Activated T-helper 9 cell treated with anti-CD3 and anti-CD28 coated beads, Interleukin-2, amount 50 U/mL, for 16 hours (primary cell): ENCODE results near the gene PTPRJ.

Experiments
- DNase-seq: peaks from one replicate; pipeline ENCODE4 v3.0.0-alpha.2; 2020; ENCODE audit warnings: low read depth

PTPRJ gene

DNA sequence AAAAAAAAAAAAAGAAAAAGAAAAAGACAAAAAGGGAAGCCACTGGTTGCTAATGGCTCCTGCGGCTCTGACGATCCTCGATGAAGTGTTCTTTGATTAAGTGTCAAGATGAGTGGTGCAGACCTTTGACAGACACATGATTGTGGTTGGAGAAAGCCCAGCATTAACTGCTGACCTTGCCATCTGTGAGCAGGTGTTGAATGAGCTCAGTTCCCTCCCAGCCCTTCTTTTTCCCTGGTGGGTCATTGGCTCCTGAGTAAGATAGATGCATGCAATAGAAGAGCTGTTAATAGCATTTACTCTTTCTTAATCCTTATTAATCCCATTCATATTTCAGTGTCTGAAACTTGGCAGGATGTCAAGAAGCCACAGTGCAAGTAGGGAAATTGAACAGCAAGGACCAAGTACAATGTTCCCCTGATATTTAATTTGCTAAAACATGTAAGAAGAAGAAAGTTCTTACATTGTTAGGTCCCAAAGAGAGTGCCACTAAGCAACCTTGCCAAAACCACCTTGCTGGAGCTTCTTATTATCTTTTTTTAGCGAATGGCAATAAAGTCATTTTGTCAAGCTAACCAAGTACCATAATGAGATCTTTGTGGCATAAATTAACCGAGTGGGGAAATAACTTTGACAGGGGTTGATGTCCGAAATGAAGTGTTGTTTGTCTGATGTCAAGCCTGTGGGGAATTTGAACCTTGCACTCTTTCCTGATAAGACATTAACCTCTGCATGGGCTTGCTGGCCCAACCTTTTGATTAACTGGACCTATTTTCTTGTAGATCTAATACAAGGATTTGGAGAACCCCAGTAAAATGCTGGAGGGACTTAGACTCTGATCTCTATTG is 113.7 kb downstream of the PTPRJ start:
- no peak for DNase-seq

DNA sequence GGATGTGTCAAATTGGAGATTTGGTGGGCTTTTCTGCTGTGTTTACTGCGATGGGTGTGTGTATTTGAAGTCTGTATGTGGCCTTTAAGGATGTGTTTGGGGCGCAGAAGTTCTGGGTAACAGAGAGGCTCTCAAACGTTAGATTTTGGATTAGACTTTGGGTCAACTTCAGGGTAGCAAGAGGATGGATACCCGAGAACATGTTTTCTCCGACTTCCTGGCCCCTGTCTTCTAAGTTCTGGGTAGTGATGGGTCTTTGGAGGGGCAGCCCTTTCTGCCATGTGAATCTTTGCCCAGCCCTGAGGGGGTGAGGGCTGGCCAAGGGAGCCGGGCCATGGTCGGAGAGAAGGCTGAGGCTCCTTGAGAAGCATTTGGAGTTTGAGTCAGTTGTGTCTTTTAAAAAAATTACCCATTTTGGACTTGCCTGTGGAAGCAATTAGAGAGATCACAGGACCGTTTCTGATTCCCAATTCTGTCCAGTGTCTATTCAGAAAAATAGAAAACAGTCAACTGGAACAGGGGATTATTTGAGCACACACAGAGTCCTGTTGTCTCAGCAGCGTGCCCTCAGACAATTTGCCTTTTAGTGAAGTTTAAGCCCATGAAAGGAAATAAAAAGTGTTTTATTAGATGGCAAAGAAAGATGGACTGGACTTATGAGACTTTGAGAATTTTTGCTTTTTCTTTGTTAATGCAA is 114.4 kb downstream of the PTPRJ start:
- no peak for DNase-seq

DNA sequence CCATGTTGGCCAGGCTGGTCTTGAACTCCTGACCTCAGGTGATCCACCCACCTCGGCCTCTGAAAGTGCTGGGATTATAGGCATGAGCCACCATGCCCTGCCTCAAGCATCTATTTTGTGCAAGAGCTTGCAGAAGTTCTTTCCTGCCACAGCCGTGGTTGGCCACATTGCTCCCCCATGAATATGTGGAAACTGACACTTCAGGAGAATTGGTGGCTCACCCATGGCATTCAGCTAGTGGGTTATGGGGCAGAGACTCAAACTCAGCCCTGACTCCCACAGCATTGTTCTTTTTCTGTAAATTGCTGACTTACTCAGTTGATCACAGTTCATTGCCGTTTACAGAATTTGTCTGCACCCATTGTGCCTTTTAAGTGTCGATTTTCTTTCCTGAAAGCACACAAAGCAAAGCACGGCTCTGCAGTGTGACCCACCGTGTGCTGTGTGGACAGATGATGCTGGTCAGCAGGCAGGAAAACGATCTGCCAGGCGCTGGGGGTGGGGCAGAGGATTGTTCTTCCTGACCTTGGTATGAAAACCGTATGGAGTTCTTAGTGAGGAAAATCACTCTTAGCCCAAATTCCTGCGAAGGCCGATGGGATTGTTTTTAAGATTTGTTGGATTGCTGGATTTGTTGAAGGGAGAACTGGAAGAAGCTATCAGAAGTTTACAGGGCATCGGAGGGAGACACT is 115.6 kb downstream of the PTPRJ start:
- no peak for DNase-seq

DNA sequence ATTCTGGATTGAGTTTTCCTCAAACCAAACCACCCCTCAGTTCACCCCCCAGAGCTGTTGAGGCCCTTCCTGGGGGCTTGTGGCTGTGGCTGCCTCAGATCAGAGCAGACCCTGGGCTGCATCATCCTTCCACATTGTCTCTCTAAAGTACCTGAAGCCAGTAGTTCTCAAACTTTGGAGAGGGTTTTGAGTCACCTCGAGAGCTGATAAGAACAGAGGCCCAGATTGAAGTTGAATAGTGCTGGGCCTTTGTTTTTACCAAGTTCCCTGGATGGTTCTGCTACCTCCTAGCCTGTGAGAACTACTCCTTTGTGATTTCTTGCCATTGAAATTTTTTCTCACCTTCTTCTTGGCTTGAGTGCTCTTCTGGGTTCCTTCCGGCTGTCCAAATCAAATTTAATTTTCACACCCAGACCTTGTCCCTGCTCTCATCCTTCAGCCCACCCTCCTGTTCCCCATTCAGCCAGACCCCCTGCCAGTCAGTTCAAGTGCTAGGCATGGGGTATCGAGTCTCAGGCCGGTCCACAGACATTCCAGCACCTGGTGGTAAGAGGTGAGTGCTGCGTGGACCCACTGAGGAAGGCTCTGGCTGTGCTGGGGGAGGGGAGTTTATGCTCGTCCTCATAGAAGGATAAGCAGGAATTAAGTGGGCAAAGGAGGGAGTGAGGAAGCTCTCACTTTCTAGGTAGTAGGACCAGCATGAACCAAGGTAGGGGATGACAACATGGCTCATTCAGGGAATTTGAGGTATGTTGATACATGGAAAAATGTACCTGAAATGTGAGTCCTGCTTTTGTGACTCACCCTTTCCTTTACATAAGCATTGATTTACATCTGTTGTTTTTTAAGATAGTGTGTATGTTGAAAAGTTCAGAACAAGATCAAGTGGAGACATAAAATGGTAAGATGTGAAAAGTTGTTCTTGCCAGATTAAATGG is 116.5 kb downstream of the PTPRJ start:
- DNase-seq, result no peak

DNA sequence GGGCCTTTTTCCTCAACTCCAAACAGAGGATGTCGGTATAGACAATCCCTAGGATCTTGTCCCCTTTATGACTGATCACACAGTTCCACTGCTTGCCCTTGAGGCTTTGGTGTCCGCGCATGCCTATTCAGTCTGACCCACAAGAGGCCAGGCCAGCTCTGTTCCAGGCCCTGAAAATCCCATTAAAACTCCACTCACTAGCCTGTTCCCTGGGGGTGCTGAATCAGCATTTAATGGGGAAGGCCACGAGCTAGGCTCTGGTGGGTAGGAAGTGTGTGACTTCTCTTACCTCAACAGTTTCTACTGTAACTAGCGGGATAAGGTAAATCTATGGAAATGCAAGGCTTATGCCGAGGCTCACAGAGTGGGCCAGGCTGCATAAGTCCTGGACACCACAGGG is 117.7 kb downstream of the PTPRJ start:
- DNase-seq, result no peak

DNA sequence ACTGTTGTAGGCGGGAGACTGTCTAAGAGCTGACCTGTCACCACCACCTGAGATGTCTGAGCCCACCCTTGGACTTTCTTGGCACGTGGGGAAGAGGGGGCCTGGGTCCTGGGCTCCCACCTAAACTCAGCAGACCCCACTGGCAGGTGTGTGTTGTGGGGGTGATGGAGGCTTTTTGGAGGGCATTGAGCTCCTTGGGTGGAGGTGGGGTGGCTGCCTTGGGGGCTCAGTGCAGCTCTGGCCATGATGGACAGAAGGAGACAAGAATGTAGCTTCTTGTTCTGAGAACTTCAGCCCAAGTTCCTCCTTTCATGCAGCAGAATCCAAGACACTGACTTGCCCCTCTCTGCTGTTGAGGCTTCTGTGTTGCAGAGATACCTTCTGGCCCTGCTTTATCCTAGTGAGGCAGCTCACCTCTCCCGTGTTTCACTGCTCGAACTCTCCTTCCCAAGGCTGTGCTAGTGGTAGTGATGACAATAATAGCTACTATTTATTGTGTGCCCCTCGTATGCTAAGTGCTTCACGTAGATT is 119.6 kb downstream of the PTPRJ start:
- DNase-seq, result no peak

DNA sequence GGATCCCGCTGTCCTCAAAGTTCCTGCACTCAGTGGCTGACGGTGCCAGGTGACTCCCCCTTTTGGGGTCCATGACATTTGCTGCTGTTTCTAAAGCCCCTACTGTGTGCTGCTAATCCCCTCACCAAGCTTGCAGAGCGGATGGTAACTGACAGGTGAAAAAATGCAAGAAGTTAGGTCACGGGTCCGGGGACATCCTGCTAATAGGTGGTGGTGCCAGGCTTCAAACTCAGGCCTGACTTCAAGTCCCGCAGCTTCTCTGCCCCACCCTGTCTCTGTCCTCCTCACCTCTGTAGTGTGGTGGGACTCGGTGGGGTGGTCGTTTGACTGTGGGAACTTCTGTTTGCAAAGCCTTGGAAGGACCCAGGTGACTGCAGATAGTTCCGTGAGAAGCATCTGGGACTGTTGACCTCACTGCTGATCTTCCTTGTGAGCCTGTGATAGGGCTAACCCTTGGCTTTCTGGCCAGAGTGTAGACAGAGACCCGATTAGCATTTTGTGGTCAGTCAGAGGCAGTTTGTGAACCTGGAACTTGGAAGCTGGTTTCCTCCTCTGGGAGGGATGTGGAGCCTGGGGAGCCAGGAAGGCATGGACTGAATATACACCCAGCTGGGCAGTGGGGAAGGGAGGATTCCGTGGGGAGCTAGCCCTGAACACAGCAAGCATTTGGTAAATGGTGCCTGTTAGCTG is 120.8 kb downstream of the PTPRJ start:
- DNase-seq, result no peak

DNA sequence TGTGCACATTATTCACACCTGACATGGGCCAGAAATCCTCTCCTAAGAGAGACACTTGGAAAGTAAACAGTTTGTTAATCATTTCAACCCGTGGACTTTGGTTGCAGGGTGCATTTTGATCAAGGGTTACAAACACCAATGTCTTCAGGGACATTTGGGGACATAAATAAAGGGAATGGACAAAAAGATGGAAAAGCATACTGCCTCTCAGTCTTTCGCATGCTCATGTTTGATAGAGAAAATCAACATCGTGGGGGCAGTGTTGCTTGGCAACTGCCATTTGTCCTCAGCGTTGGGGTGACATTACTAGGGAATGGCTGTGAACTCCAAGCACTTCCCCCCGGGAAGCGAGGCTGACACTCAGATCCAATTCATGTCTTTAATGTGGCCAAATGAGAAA is 121.6 kb downstream of the PTPRJ start:
- no peak for DNase-seq

DNA sequence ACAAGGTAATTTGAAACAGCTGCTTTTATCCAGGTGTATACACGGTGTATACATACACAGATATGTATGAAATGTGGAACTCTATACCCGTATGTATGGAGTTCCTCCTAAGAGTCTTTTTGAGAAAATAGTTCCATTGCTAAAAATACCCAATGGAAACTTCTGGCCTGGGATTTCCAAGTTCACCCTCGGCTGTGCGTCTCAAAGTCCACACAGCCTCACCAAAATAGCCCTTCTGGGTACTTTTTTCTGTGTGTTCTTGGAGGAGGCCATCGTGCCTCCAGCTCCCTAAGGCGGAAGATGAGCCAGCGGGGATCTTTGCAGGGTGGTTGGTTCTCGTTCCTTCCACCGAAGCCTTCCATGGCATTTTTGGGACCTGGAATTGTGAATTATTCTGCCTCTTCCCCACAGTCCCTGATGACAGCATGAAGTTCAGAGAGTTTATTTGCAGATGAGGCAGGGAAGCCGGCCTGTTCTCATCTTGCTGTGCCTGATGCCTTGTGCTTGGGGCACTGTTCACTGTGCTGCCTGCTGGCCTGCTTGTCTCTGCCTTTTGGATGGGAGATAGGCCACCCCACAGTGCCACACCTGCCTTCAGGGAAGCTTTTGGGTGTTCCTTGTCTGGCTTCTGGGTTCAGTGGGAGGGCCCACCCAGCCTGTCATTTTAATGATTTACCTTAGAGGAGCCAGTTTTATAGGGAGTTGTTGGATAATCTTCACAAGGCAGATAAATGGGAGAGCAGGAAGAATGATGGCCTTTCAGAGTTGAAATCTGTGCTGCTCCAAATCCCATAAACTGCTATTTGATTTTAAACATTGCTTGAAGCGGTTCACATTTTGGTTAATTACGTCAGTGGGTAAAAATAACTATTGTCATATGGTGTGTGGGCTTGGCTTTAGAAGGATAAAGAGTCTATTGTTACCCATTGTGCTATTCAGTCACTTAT is 123.5 kb downstream of the PTPRJ start:
- DNase-seq, result no peak

DNA sequence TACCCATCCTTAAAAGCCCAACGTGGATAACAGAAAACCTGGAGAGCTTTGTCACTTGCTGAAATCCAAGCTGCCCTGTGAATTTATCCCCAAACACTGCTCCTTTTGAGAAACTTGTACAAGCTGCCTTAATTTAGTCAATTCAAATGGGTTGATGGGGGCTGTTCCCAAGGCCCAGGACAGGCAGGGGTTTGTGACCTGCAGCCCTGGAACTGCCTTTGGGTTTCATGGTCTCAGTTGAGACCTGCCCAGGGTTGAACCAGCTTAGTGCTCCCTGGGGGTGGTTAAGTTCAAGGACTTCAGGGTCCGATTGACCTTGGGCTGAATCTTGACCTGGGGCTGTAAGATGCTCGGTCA is 124.2 kb downstream of the PTPRJ start:
- no peak for DNase-seq

DNA sequence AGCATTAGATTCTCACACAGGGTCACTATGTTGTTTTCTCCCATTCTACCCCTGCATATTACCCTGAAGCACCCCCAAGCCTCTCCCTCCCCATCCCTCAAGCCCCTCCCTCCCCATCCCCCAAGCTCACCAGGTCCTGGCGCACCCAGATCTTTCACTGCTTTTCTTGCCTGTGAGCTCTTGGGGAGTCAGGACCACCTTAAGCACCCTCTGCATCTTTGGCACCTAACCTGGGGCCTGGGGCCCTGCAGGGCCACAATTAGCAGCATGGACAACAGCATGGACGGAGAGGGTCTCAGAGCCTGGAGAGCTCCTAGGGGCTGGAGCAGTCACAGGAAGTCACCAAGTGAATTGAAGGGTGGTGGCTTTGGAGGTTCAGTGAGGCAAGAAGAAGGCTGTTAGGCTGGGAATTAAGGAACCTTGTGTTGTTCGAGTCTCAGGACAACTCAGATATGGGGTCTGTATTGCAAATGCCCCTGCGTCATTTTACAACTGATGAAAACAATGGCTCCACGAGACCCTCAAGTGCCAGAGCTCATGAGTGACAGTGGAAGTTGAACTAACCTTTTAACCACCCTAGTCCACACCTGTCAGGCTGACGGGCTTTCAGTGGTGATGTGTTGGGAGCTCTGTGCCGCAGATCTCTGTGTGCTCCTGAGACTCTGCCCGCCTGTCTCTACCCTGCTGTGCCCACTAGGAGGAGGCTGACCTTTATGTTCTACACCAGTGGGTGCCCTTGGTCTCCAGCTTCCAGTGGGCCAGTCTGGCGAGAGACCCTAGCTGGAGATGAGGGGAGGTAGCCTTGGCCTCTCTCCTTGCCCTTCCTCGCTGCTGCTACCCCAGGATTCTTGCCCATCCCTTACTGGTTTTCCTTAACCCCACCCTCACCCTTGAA is 125.0 kb downstream of the PTPRJ start:
- no peak for DNase-seq

DNA sequence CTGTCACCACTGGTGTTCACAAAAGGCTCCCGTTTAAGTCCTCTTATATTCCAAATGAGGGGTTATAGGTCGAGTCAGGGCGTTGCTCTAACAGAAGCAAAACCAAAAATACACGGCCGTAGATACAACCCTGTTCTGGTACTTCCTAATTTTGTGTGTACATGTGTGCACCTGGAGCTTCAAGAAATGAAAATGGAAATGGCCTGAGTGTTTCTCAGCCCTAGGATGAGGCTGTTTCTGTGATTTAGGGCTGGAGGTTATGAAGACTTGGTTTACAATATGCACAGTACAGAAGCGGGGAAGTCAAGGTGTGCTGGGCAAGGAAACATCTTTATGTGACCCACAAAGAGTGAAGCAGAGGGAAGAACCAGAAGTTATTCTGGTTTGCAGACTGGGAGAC is 125.8 kb downstream of the PTPRJ start:
- DNase-seq, result no peak

DNA sequence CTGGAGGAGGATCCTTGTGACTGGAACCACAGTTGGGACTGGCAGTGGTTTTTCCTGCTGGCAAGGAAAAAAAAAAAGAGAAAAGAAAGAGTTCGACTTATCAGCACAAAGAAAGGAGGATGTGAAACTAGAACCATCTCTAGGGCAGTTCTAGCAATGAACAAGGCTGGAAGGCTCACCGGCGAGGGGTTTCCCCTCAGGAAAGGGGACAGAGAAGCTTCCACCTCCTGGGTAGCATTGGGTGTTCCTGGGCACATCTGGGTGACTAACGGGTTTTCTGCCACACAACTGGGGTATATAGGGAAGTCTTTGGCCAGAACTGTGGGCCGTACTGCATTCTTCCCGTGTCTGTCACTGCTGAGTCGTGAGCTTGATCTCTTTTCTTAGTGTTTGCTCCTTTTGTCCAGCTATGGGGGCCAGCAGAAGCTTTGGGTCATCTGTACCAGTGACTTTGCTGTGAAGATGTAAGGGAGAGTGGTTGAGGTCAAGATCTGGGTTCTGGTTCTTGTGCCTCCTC is 126.9 kb downstream of the PTPRJ start:
- no peak for DNase-seq

DNA sequence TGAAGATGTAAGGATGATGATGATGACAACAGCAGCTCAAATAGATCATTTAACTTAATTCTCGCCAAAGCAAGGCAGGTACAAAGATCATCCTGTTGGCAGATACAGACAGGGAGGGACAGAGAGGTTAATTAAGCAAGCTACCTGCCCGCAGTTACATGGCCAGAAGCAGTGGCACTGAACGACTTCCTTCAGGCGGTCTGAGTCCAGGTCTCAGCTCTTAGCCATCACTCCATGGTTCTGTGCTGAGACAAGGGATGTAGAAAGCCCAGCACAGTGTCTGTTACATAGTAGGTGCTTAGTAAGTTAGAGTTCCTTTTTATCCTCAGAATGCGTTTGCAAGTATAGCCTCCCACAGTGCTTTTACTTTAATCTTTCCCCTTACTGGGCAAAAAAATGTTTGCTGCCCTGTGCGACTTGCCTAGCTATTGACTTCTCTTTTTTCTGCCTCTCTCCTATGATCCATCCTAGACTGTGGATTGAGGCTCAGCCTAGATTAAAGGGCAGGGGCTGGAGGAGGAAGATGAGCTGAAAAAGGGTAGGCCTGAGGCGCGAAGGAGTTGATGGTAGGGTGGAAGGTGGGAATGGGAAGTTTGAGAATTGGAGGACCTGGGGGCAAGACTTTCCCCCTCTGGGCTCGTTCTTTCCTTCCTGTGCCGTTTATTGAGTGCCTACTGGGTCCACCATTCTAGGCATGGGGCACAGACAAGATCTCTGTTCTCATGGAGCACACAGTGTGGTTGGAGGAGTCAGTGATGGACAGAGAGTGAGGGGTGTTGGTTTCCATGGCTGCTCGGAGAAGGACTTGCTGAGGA is 128.1 kb downstream of the PTPRJ start:
- no peak for DNase-seq

DNA sequence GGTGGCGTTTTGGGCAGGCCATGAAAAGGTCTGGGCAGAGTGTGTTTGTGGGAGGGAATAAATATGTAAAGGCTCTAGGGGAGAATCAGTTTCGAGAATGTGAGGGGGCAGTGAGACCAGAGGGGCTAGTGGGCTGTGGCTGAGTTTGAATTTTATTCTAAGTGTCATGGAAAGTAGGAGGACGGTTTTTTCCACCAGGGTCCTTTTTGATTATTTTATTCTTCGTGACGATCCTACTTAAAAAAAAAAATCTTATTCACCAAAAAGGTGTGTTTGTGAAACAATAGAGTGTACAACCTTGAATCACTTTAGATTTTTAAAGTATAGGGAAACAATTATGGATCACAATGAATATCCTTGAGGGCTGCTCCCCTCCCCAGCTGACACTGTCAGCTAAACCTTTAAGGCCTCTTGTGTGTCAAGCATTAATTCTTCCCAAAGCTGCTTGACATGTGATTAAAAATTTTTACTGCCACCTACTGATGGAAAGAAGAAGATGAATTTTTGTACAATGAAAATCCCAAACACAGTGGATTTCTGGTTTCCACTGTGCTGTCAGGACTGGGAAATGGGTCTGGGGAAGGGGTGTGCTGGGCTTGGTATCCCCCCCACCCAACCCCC is 128.8 kb downstream of the PTPRJ start:
- DNase-seq, result no peak

DNA sequence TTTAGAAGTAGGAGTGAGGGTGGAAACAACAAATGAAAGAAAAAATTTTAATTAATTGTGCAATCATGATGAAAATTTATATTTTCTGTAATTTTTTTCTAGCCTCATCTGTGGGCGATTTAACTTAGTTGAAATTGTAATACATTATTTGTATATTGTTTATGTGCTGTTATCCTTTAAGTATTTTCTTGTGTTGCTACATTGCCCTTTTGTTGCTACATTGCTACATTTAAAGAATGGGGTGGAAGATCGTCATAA is 130.1 kb downstream of the PTPRJ start:
- DNase-seq, result no peak

DNA sequence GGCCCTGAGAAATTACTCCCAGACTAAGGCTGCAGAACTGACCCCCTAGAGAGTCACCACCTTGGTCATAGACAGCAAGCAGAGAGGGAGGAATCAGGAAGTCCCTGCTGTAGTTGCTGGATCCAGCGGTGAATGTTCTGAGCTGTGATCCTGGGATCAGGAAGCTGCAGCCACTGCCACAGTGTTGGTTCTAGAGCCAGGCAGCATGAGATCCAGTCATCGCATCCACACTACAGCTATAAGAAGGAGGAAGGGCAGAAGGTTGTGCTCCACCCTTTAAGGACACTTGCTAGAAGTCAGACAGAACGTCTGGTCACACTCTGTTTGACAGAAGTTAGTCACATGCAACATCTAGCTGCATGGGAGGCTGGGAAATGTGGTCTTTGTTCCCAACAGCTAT is 131.5 kb downstream of the PTPRJ start:
- no peak for DNase-seq

DNA sequence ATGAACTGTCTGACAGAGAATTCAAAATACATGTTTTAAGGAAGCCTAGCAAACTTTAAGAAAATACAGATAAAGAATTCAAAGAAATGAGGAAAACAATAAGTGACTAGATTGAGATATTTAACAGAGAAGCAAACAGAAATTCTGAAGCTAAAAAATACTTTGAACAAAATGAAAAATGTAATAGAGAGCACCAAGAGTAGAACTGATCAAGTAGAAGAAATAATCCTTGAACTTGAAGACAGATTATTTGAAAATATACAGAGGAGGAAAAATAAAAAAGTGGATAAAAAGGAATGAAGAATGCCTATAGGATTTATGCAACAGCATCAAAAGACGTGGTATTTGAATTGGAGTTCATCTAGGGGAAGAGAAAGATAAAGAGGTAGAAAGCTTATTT is 134.4 kb downstream of the PTPRJ start:
- no peak for DNase-seq
